ENCODE data around the gene HVCN1. TPM values are rescaled to one million over a fixed set of nuclear protein-coding genes. Genes with fewer than 3 reads are reported as not detected.

HVCN1 gene
- total RNA-seq, 1 donor from 2014 or later: 83.9 TPM

GRCh38 chr12:110696283-110696682, 7.4 kb upstream of the HVCN1 start:
- no peak for ATAC-seq (ENCODE audit: low read depth)
- H3K4me3 Mint-ChIP-seq: no peak overlapping the region
- no peaks in the 10 kb centered on the region for H3K9me3 Mint-ChIP-seq
- intact Hi-C loops (cut with micrococcal nuclease): no loop called here
- ChIA-PET CTCF (no interaction called here), POLR2A (interaction anchor here (0.6 to 1.2 kb wide), 3 partner anchors 28 to 221 kb away, joined by 3 to 8 read pairs (median 4); no protein-coding TSS in a partner anchor)
- H3K27ac Mint-ChIP-seq: peak overlapping the region; percentile 46
- H3K4me1 Mint-ChIP-seq: peaks cover 53% of the 10 kb centered on the region
- no peaks in the 10 kb centered on the region for H3K27me3 Mint-ChIP-seq
- TF ChIP-seq CTCF (IDR thresholded peaks at IDR 0.05): no peak
- DNase-seq: no peak
- no peaks in the 10 kb centered on the region for H3K36me3 Mint-ChIP-seq (ENCODE audit: low read depth)

- CTCF ChIA-PET: interaction anchor here (1.0 to 1.2 kb wide), 2 partner anchors 17 to 244 kb away, joined by 3 read pairs; partner anchors contain the start of gene ARPC3
- Mint-ChIP-seq H3K4me1 (peaks cover 71% of the 10 kb centered on the region), H3K27ac (peak overlapping the region; percentile 75), H3K9me3 (no peaks in the 10 kb centered on the region), H3K27me3 (no peaks in the 10 kb centered on the region), H3K36me3 (ENCODE audit: low read depth) (peaks cover under 1% of the 10 kb centered on the region), H3K4me3 (no peak overlapping the region)
- intact Hi-C loops (cut with micrococcal nuclease): no loop called here
- TF ChIP-seq CTCF (IDR thresholded peaks at IDR 0.05): no peak
- ATAC-seq (ENCODE audit: low read depth) (no peak), DNase-seq (no peak)
- POLR2A ChIA-PET: interaction anchor here (0.8 to 1.9 kb wide), 6 partner anchors 26 to 89 kb away, joined by 3 to 9 read pairs (median 4); no protein-coding TSS in a partner anchor
Measured at GRCh38 chr12:110694330-110694901, 5.5 kb upstream of the HVCN1 start.

- Mint-ChIP-seq H3K27ac (peak overlapping the region; percentile 73), H3K9me3 (no peaks in the 10 kb centered on the region), H3K27me3 (no peaks in the 10 kb centered on the region), H3K4me3 (no peak overlapping the region), H3K4me1 (peaks cover 73% of the 10 kb centered on the region), H3K36me3 (ENCODE audit: low read depth) (peaks cover 2% of the 10 kb centered on the region)
- CTCF ChIA-PET: interaction anchor here (0.9 to 2.7 kb wide), 4 partner anchors 16 to 244 kb away, joined by 3 to 8 read pairs (median 3); partner anchors contain the start of gene ARPC3
- POLR2A ChIA-PET: interaction anchor here (0.6 to 1.9 kb wide), 8 partner anchors 25 to 412 kb away, joined by 3 to 9 read pairs (median 3); no protein-coding TSS in a partner anchor
- ATAC-seq (ENCODE audit: low read depth): no peak
- TF ChIP-seq CTCF (IDR thresholded peaks at IDR 0.05): no peak
- intact Hi-C loops (cut with micrococcal nuclease): no loop called here
- no peak for DNase-seq
Measured at GRCh38 chr12:110693731-110694130, 4.8 kb upstream of the HVCN1 start.

- H3K4me3 Mint-ChIP-seq: peak overlapping the region; percentile 92
- DNase-seq (no peak), ATAC-seq (ENCODE audit: low read depth) (no peak)
- no peaks in the 10 kb centered on the region for H3K9me3 Mint-ChIP-seq
- ChIA-PET POLR2A (interaction anchor here (0.5 to 2.3 kb wide), 21 partner anchors 10 to 240 kb away, joined by 3 to 13 read pairs (median 5); partner anchors contain the start of genes ARPC3, PPP1CC, RAD9B and TCTN1), CTCF (interaction anchor here (1.2 to 1.3 kb wide), 3 partner anchors 26 to 87 kb away, joined by 3 to 4 read pairs (median 4); no protein-coding TSS in a partner anchor)
- TF ChIP-seq CTCF (IDR thresholded peaks at IDR 0.05): no peak
- H3K27me3 Mint-ChIP-seq: no peaks in the 10 kb centered on the region
- H3K36me3 Mint-ChIP-seq (ENCODE audit: low read depth): peaks cover 33% of the 10 kb centered on the region
- H3K27ac Mint-ChIP-seq: peak overlapping the region; percentile 89
- intact Hi-C loops (cut with micrococcal nuclease): no loop called here
- H3K4me1 Mint-ChIP-seq: peaks cover 79% of the 10 kb centered on the region
Measured at GRCh38 chr12:110690127-110690430, 1.2 kb upstream of the HVCN1 start.
